ENCODE data around the gene MAP3K5.
"Not testable (repeated sequence)": the region's sequence is repeated elsewhere in the genome, so short reads cannot be mapped to it uniquely, and the experiment has no call there.

Gene MAP3K5

GRCh38 chr6:136696238-136696637 is 96.0 kb downstream of the MAP3K5 start:
- Histone ChIP-seq H3K36me3 (peaks cover 5 to 33% (median 12%) of the 10 kb centered on the region in 3 donors), H3K4me1 (peaks cover 0 to 35% (median 2%) of the 10 kb centered on the region in 4 donors), H3K4me3 (no peak overlapping the region), H3K9me3 (no peaks in the 10 kb centered on the region), H3K27me3 (no peaks in the 10 kb centered on the region), H3K27ac (peak overlapping the region; percentile 6 to 53)
- intact Hi-C loops (cut with DNase I; ENCODE audit: low total_unique reads), result no loop called here
- DNase-seq, result peak in 1 of 2 donors; percentile 40
- TF ChIP-seq CTCF (IDR thresholded peaks at IDR 0.05), result no peak

- intact Hi-C loops (cut with DNase I; ENCODE audit: low total_unique reads), result no loop called here
- Histone ChIP-seq H3K36me3 (peaks cover 5 to 35% (median 16%) of the 10 kb centered on the region in 3 donors), H3K4me1 (peaks cover 0 to 29% (median 2%) of the 10 kb centered on the region in 4 donors), H3K4me3 (no peak overlapping the region), H3K9me3 (no peaks in the 10 kb centered on the region), H3K27ac (no peak overlapping the region), H3K27me3 (no peaks in the 10 kb centered on the region)
- TF ChIP-seq CTCF (IDR thresholded peaks at IDR 0.05), result no peak
- DNase-seq, result no peak
These were observed 96.9 kb downstream of the MAP3K5 start for GRCh38 chr6:136695412-136695811.

- no peak for DNase-seq
- TF ChIP-seq CTCF (IDR thresholded peaks at IDR 0.05), result no peak
- no peaks in the 10 kb centered on the region for H3K27me3 ChIP-seq
- no peak overlapping the region for H3K4me3 ChIP-seq
- H3K27ac ChIP-seq, result no peak overlapping the region
- no peaks in the 10 kb centered on the region for H3K9me3 ChIP-seq
- intact Hi-C loops (cut with DNase I; ENCODE audit: low total_unique reads), result no loop called here
- peaks cover 5 to 36% (median 12%) of the 10 kb centered on the region in 3 donors for H3K36me3 ChIP-seq
- H3K4me1 ChIP-seq, result peaks cover 0 to 44% (median 2%) of the 10 kb centered on the region in 4 donors
These were observed 99.2 kb downstream of the MAP3K5 start for GRCh38 chr6:136693090-136693489.

GRCh38 chr6:136687894-136688293 is 104.4 kb downstream of the MAP3K5 start:
- H3K4me1 ChIP-seq, result peaks cover 0 to 52% (median 18%) of the 10 kb centered on the region in 4 donors
- DNase-seq; H3K9me3 ChIP-seq; H3K4me3 ChIP-seq; intact Hi-C loops (cut with DNase I; ENCODE audit: low total_unique reads); H3K27me3 ChIP-seq: not testable (repeated sequence)
- H3K36me3 ChIP-seq, result peaks cover 0 to 20% (median 6%) of the 10 kb centered on the region in 3 donors
- peak overlapping the region; percentile 2 to 43 for H3K27ac ChIP-seq

GRCh38 chr6:136685540-136686108 is 106.7 kb downstream of the MAP3K5 start:
- intact Hi-C loops (cut with DNase I; ENCODE audit: low total_unique reads), result no loop called here
- H3K36me3 ChIP-seq, result peaks cover 0 to 8% (median 4%) of the 10 kb centered on the region in 3 donors
- no peaks in the 10 kb centered on the region for H3K9me3 ChIP-seq
- no peak for TF ChIP-seq CTCF (IDR thresholded peaks at IDR 0.05)
- peaks cover 0 to 65% (median 18%) of the 10 kb centered on the region in 4 donors for H3K4me1 ChIP-seq
- no peaks in the 10 kb centered on the region for H3K27me3 ChIP-seq
- no peak overlapping the region for H3K4me3 ChIP-seq
- DNase-seq, result no peak
- peak overlapping the region; percentile 19 to 50 for H3K27ac ChIP-seq

GRCh38 chr6:136684466-136684865 is 107.8 kb downstream of the MAP3K5 start:
- no peaks in the 10 kb centered on the region for H3K9me3 ChIP-seq
- TF ChIP-seq CTCF (IDR thresholded peaks at IDR 0.05), result no peak
- no peak for DNase-seq
- peaks cover 0 to 8% (median 4%) of the 10 kb centered on the region in 3 donors for H3K36me3 ChIP-seq
- no peaks in the 10 kb centered on the region for H3K27me3 ChIP-seq
- no peak overlapping the region for H3K4me3 ChIP-seq
- H3K4me1 ChIP-seq, result peaks cover 0 to 64% (median 18%) of the 10 kb centered on the region in 4 donors
- H3K27ac ChIP-seq, result peak overlapping the region; percentile 19 to 50
- intact Hi-C loops (cut with DNase I; ENCODE audit: low total_unique reads), result no loop called here
